ENCODE measurements around the gene NALCN.

The NALCN gene

GRCh38 chr13:101452519-101453485 is 36.5 kb upstream of the NALCN start, which contains the start of gene ITGBL1:
TSS of gene ITGBL1 (plus strand) at chr13:101452675. CDS start at chr13:101452834, 159 bp downstream.
- CTCF ChIA-PET = interaction anchor here (0.5 kb wide), 1 partner anchor 324 kb away, joined by 5 read pairs; no protein-coding TSS in a partner anchor
- H3K27ac ChIP-seq = peak within 1 kb of the TSS; percentile 68
- no peak for TF ChIP-seq CTCF (conservative IDR thresholded peaks at IDR 0.05; ENCODE audit: low read depth)
- DNase-seq (ENCODE audit: low spot score) = no peak
- POLR2A ChIA-PET (ENCODE audit: low non-redundant PET) = no interaction called here

DNA sequence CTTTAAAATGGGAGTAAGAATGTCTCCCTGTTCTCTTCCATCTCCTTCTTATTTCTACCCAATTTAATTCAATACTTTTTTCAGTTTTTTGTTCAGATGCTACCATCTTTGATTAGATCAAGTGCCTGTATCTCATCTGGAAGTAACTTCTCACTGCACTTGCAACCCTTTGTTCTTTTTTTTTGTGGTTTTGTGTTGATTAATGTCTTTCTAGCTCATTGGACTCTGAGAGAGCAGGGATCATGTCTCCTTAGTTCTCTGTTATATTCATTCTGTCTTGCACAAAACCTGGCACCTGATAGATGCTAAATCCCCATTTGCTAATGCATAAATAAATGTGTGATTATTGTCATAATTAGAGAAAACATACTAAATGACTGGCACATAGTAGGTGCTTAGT is 35.3 kb upstream of the NALCN start:
- ChIA-PET POLR2A (ENCODE audit: low non-redundant PET) (no interaction called here), CTCF (no interaction called here)
- no peak for DNase-seq (ENCODE audit: low spot score)
- no peak overlapping the region for H3K27ac ChIP-seq
- TF ChIP-seq CTCF (conservative IDR thresholded peaks at IDR 0.05; ENCODE audit: low read depth) = no peak

GRCh38 chr13:101450749-101451130 is 34.4 kb upstream of the NALCN start:
- ChIA-PET POLR2A (ENCODE audit: low non-redundant PET) (no interaction called here), CTCF (no interaction called here)
- no peak for DNase-seq (ENCODE audit: low spot score)
- peak overlapping the region; percentile 81 for H3K27ac ChIP-seq
- no peak for TF ChIP-seq CTCF (conservative IDR thresholded peaks at IDR 0.05; ENCODE audit: low read depth)

- DNase-seq (ENCODE audit: low spot score) = peak; percentile 86
- no peak for TF ChIP-seq CTCF (conservative IDR thresholded peaks at IDR 0.05; ENCODE audit: low read depth)
- ChIA-PET CTCF (interaction anchor here (0.6 kb wide), 1 partner anchor 275 kb away, joined by 3 read pairs; no protein-coding TSS in a partner anchor), POLR2A (ENCODE audit: low non-redundant PET) (no interaction called here)
- peak overlapping the region; percentile 81 for H3K27ac ChIP-seq
These were observed 33.8 kb upstream of the NALCN start for GRCh38 chr13:101449790-101450748.

DNA sequence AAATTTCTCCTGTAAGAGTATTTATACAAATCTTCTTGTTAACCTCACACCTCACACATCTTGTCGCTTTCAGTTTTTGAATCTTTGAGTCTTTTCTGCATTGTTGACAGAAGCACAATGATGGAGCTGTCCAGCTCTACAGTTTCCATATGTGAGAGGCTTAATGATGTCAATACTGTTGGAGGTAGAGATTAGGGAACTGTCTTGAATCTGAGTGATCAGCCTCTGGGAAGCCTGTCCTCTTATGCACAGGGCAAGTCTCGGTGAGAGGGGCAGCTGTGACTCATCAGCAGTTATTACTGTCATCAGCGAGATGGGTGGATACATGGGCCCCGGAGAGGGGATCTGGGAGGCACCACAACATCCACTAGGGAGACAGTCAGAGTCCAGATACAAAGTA is 31.5 kb upstream of the NALCN start:
- CTCF ChIA-PET = no interaction called here
- DNase-seq (ENCODE audit: low spot score) = no peak

More for the DNA sequence above, 31.5 kb upstream of the NALCN start:
- POLR2A ChIA-PET (ENCODE audit: low non-redundant PET) = no interaction called here
- no peak for TF ChIP-seq CTCF (conservative IDR thresholded peaks at IDR 0.05; ENCODE audit: low read depth)
- no peak overlapping the region for H3K27ac ChIP-seq

Data from RWPE1 (cell line).